ENCODE measurements around the gene KHDRBS2.

KHDRBS2 gene

DNA sequence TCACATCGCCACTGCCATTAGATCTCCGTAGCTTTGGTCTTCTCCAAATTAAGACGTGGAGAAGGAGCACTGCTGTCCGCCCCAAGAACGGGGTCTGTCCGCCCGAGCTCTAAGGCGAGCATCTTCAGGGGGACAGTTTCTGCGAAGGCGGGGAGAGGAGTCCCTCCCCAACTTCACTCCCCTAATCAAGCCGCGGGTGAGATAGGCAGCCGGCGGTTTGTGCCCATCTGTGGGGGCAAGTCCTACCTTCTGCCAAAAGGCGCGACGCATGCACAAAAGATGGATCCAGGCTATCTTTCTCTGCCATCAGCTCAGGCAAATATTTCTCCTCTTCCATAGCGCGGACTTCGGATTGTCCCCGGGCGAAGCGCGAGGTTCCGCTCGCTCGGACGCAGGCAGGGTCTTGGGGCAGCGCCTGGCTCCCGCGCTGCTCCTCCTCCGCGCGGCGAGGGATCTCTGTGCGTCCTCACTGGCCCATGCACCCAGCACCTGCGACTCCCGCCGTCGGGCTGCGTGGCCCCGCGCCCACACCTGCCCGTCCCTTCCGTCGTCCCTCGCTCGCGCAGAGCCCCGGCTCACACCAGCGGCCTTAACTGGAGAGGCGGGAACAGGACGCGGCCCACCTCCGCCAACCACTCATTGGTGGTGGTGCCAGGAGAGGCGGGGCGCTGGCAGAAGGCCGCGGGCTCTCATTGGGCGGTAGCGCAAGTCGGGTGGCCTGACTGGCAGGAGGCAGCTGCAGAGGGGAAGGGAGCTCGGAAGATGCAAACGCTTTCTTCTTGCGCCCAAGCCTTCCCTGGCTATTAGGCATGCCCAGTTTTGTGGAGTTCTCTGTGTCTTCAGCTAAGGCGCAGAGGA, at the start of gene KHDRBS2:
TSS of gene KHDRBS2 (minus strand) at position 614 of the 858 bp plus-strand sequence.
- no peaks in the 10 kb centered on the region for H3K36me3 ChIP-seq (ENCODE audit: insufficient read depth, low read length)
- H3K9me3 ChIP-seq (ENCODE audit: low read length): no peaks in the 10 kb centered on the region
- H3K9ac ChIP-seq (ENCODE audit: low read length): no peak within 1 kb of the TSS
- peak within 1 kb of the TSS; percentile 21 to 32 for H3K4me3 ChIP-seq (ENCODE audit: low read depth in 1 of 2, low read length in 2 of 2)
- H3K4me1 ChIP-seq (ENCODE audit: insufficient read depth, low read length): no peaks in the 10 kb centered on the region
- peaks cover 0 to 12% of the 10 kb centered on the region in 2 donors for H3K27me3 ChIP-seq (ENCODE audit: control insufficient read depth in 1 of 2, insufficient read depth in 2 of 2, low read length in 2 of 2)
- no peak within 1 kb of the TSS for H3K27ac ChIP-seq (ENCODE audit: low read depth, low read length)

DNA sequence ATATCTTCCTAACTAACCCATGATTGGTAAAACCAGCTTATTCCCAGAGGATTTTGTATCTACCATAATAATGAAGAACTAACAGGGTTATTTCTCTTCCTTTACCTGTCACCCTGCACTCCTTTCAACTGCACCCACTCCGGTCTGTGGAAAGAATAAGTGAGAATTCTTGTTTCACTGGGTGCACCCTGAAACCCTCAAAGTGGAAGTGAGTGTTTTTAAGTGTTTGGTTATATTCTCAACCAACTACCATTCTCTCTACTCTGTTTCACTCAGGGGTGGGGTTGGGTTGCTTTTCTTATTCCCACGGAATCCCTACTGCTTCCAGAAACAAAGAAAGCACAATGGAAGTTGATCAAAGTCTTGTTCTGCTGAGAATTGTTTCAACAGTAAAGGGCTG, 42.6 kb upstream of the KHDRBS2 start:
- no peaks in the 10 kb centered on the region for H3K9me3 ChIP-seq (ENCODE audit: low read length)
- no peak overlapping the region for H3K9ac ChIP-seq (ENCODE audit: low read length)
- H3K4me1 ChIP-seq (ENCODE audit: insufficient read depth, low read length): no peaks in the 10 kb centered on the region
- H3K27me3 ChIP-seq (ENCODE audit: control insufficient read depth in 1 of 2, insufficient read depth in 2 of 2, low read length in 2 of 2): no peaks in the 10 kb centered on the region
- H3K36me3 ChIP-seq (ENCODE audit: insufficient read depth, low read length): no peaks in the 10 kb centered on the region
- no peak overlapping the region for H3K4me3 ChIP-seq (ENCODE audit: low read depth in 1 of 2, low read length in 2 of 2)
- no peak overlapping the region for H3K27ac ChIP-seq (ENCODE audit: low read depth, low read length)

DNA sequence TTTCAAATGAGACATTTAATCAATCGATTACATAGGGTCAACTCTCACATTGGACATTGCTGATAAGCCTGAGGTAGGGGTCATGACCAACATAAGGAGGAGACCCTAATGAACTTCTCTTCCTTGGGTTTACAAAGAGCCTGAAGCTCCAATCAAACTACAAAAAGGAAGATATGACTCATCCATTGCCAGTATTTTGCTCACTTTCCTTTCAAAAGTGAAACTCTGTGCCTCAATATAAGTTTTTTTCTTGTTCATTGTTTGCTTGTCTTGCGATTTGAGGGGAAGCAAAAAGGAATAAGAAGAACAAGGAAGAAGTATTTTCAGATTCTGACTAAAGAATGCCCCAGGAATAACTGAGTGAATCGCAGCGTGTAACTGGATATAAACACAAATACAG, 38.8 kb upstream of the KHDRBS2 start:
- Histone ChIP-seq H3K36me3 (ENCODE audit: insufficient read depth, low read length) (no peaks in the 10 kb centered on the region), H3K27ac (ENCODE audit: low read depth, low read length) (no peak overlapping the region), H3K4me1 (ENCODE audit: insufficient read depth, low read length) (no peaks in the 10 kb centered on the region), H3K27me3 (ENCODE audit: control insufficient read depth in 1 of 2, insufficient read depth in 2 of 2, low read length in 2 of 2) (no peaks in the 10 kb centered on the region), H3K9me3 (ENCODE audit: low read length) (no peaks in the 10 kb centered on the region), H3K9ac (ENCODE audit: low read length) (no peak overlapping the region), H3K4me3 (ENCODE audit: low read depth in 1 of 2, low read length in 2 of 2) (no peak overlapping the region)

DNA sequence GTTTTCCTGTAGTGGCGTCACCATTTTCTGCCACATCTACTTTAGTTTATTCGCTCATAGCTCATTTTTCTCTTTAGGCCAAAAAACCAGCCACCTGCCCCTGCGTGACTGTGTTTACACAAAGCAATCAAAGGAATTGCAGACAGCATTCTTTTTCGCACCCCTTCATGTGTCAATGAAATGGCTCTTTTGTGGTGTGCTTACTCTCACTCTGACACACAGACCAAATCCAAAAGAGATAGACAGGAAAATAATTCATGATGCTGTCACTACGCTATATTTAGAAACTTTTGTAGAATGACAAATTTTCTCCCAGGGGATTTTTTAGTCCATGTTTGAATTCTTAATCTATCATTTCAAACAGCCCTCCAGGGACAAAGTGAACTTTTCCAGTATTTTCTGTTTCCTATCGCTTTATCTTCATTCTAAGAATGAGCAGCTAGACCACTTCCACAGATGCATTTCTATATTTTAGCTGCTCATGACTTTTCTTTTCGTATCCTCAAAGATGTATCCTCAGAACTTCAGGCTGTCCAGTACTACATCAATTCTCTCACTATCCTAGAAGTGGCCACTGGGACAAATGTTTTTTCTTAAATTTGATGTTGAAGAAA, 37.9 kb upstream of the KHDRBS2 start:
- no peaks in the 10 kb centered on the region for H3K36me3 ChIP-seq (ENCODE audit: insufficient read depth, low read length)
- H3K27me3 ChIP-seq (ENCODE audit: control insufficient read depth in 1 of 2, insufficient read depth in 2 of 2, low read length in 2 of 2): no peaks in the 10 kb centered on the region
- no peaks in the 10 kb centered on the region for H3K4me1 ChIP-seq (ENCODE audit: insufficient read depth, low read length)
- H3K9ac ChIP-seq (ENCODE audit: low read length): no peak overlapping the region
- H3K9me3 ChIP-seq (ENCODE audit: low read length): no peaks in the 10 kb centered on the region
- no peak overlapping the region for H3K27ac ChIP-seq (ENCODE audit: low read depth, low read length)
- H3K4me3 ChIP-seq (ENCODE audit: low read depth in 1 of 2, low read length in 2 of 2): no peak overlapping the region

DNA sequence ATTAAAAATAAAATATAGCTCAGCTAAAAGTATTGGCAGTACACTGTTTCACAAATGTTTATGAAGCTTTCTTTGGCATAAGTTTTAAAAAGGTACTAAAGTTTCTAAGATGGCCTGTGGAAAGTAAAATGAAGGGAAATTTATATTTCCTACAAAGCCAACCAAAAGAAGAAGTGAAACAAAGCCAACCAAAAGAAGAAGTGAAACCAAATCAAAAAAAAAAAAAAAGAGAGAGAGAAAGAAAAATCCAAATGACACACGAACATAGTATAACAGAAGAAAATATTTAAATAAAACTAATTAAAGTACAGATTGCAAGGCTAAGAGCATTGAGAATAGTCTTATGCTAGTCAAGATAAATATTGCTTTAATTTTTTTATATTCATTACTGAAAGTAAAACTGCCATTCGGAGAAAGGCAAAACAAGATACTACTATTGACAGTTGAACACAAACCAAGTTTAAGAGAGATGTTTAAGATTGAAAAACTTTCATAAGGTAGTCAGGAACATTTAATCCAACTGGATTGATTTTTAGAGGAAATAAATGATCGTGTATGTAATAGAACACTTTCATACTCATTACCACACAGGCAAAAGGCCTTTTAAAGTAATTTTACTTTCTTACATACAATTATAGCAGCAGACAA, 12.8 kb upstream of the KHDRBS2 start:
- H3K4me3 ChIP-seq (ENCODE audit: low read depth in 1 of 2, low read length in 2 of 2): no peak overlapping the region
- H3K9ac ChIP-seq (ENCODE audit: low read length): no peak overlapping the region
- H3K4me1 ChIP-seq (ENCODE audit: insufficient read depth, low read length): no peaks in the 10 kb centered on the region
- H3K27me3 ChIP-seq (ENCODE audit: control insufficient read depth in 1 of 2, insufficient read depth in 2 of 2, low read length in 2 of 2): no peaks in the 10 kb centered on the region
- H3K9me3 ChIP-seq (ENCODE audit: low read length): no peaks in the 10 kb centered on the region
- no peaks in the 10 kb centered on the region for H3K36me3 ChIP-seq (ENCODE audit: insufficient read depth, low read length)
- H3K27ac ChIP-seq (ENCODE audit: low read depth, low read length): no peak overlapping the region

DNA sequence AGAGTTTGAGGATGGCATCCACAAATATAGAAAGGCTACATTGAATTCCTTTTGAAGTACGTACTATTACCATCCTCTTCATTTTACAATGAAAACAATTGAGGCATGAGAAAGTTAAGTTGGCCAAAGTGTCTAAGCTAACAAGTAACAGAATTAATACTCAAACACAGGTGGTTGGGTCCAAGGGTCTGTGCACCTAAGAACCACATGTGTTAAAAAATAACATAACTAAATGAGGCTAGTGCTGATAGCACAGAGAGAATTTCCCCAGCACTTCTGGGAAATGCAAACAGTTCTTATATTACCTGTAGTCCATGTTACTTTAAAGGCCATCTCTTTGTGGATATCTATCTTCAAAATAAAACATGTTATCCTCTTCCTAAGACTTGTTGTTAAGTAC, 10.5 kb upstream of the KHDRBS2 start:
- Histone ChIP-seq H3K36me3 (ENCODE audit: insufficient read depth, low read length) (no peaks in the 10 kb centered on the region), H3K9me3 (ENCODE audit: low read length) (no peaks in the 10 kb centered on the region), H3K27me3 (ENCODE audit: control insufficient read depth in 1 of 2, insufficient read depth in 2 of 2, low read length in 2 of 2) (no peaks in the 10 kb centered on the region), H3K4me1 (ENCODE audit: insufficient read depth, low read length) (no peaks in the 10 kb centered on the region), H3K4me3 (ENCODE audit: low read depth in 1 of 2, low read length in 2 of 2) (no peak overlapping the region), H3K27ac (ENCODE audit: low read depth, low read length) (no peak overlapping the region), H3K9ac (ENCODE audit: low read length) (no peak overlapping the region)

DNA sequence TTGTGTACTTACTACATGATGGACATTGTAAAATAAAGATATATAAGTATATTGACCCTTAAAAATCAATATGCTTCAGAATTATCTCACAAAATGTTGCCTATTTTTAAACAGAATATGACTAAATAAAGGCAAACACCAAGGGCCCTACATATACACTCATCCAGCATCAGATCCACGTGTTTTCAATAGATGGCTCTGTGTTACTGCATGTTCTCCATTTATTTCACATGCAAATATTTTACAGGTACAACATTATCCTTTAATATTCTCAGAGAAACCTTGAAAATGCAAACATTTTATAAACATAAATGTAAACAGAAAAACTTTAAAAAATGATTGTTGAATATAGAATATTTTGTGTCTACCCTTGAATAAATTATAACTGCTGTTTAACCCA, 2.9 kb upstream of the KHDRBS2 start:
- Histone ChIP-seq H3K4me3 (ENCODE audit: low read depth in 1 of 2, low read length in 2 of 2) (no peak overlapping the region), H3K4me1 (ENCODE audit: insufficient read depth, low read length) (no peaks in the 10 kb centered on the region), H3K9me3 (ENCODE audit: low read length) (no peaks in the 10 kb centered on the region), H3K36me3 (ENCODE audit: insufficient read depth, low read length) (no peaks in the 10 kb centered on the region), H3K27ac (ENCODE audit: low read depth, low read length) (no peak overlapping the region), H3K27me3 (ENCODE audit: control insufficient read depth in 1 of 2, insufficient read depth in 2 of 2, low read length in 2 of 2) (peaks cover 0 to 12% of the 10 kb centered on the region in 2 donors), H3K9ac (ENCODE audit: low read length) (no peak overlapping the region)

DNA sequence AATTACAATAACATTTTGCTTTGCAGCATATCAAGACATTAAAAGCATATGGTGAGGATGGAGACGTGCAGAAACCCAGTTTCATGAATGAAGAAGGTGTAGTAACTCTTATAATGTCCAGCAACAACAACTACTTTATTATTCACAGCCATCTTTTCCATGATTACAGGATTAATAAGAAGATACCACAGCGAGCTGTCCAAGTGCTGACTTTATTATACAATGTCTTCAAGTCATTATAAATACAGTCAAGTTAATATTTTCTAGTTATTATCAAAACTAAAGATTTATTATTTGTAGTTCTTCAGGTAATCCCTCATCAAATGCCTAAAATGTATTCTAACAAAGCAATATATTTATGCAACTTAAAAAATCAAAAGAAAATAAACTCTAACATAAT, 2.5 kb upstream of the KHDRBS2 start:
- Histone ChIP-seq H3K4me3 (ENCODE audit: low read depth in 1 of 2, low read length in 2 of 2) (no peak overlapping the region), H3K36me3 (ENCODE audit: insufficient read depth, low read length) (no peaks in the 10 kb centered on the region), H3K9me3 (ENCODE audit: low read length) (no peaks in the 10 kb centered on the region), H3K4me1 (ENCODE audit: insufficient read depth, low read length) (no peaks in the 10 kb centered on the region), H3K9ac (ENCODE audit: low read length) (no peak overlapping the region), H3K27ac (ENCODE audit: low read depth, low read length) (no peak overlapping the region), H3K27me3 (ENCODE audit: control insufficient read depth in 1 of 2, insufficient read depth in 2 of 2, low read length in 2 of 2) (peaks cover 0 to 12% of the 10 kb centered on the region in 2 donors)

DNA sequence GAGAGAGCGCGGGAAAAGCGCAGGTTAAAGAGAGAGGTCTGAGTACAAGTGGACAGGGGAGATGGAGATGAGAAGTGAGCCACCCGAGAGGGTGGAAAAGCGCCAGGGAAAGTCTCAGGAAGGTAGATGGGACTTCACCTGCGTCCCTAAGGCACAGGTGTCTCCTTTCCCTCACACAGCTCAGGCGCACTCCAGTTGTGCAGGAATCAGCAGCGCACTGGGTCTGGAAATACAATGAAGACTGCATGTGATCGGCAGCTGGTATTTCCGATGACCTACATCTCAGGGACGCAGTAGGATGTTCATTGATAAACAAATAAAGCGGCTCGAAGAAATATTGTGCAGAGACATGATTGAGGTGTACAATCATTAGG, 432 bp upstream of the KHDRBS2 start:
- H3K9ac ChIP-seq (ENCODE audit: low read length): no peak overlapping the region
- H3K27ac ChIP-seq (ENCODE audit: low read depth, low read length): no peak overlapping the region
- H3K27me3 ChIP-seq (ENCODE audit: control insufficient read depth in 1 of 2, insufficient read depth in 2 of 2, low read length in 2 of 2): peaks cover 0 to 12% of the 10 kb centered on the region in 2 donors
- H3K4me1 ChIP-seq (ENCODE audit: insufficient read depth, low read length): no peaks in the 10 kb centered on the region
- H3K36me3 ChIP-seq (ENCODE audit: insufficient read depth, low read length): no peaks in the 10 kb centered on the region
- H3K4me3 ChIP-seq (ENCODE audit: low read depth in 1 of 2, low read length in 2 of 2): peak overlapping the region; percentile 21 to 32
- H3K9me3 ChIP-seq (ENCODE audit: low read length): no peaks in the 10 kb centered on the region

DNA sequence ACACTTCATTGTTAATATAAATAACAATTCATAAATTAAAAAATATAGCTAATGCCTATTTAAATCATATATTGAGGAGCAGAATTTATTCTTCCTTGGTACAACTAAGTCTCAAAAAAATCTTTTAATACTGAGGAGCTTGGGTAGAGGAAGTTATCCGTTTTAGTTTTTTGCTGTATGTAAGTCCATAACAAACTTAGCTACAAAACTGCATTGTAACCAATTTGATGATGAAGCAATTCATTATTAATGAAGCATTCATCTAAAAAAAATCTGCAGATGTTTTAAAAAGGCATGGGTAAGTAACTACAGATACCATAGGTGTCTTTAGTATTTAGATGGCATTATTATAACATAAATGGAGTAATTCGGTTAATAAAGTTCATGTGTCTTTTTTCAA, 1.3 kb downstream of the KHDRBS2 start:
- no peaks in the 10 kb centered on the region for H3K4me1 ChIP-seq (ENCODE audit: insufficient read depth, low read length)
- no peak overlapping the region for H3K27ac ChIP-seq (ENCODE audit: low read depth, low read length)
- no peak overlapping the region for H3K9ac ChIP-seq (ENCODE audit: low read length)
- no peaks in the 10 kb centered on the region for H3K36me3 ChIP-seq (ENCODE audit: insufficient read depth, low read length)
- H3K4me3 ChIP-seq (ENCODE audit: low read depth in 1 of 2, low read length in 2 of 2): no peak overlapping the region
- peaks cover 0 to 12% of the 10 kb centered on the region in 2 donors for H3K27me3 ChIP-seq (ENCODE audit: control insufficient read depth in 1 of 2, insufficient read depth in 2 of 2, low read length in 2 of 2)
- no peaks in the 10 kb centered on the region for H3K9me3 ChIP-seq (ENCODE audit: low read length)

DNA sequence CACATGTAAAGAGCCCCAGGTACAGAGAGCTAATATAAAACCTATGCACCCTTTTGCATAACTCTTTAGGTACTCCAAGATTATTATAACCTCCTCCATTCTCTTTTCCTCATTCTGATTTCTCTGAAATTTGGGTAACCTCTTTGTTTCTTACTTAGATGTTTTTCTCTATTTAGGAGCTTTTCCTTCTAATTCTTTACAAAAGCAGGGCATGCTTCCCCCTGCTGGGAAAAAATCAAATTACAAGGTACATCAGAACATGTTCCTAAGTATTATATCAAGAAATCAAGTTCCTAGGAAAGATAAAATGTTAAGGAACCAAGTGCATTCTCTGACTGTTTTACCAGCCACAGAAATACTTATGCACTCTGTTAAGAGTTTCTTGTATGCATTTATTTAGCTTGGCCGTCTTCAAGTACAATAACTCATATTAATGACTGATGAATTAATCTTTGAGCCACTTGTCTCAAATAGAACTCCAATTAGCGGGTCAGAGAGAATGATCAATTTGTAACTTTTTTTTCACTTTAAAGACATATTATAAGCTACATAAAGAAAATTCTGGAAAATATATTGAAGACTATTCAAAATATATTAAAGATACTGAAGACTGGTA, 2.1 kb downstream of the KHDRBS2 start:
- Histone ChIP-seq H3K4me1 (ENCODE audit: insufficient read depth, low read length) (no peaks in the 10 kb centered on the region), H3K27me3 (ENCODE audit: control insufficient read depth in 1 of 2, insufficient read depth in 2 of 2, low read length in 2 of 2) (peaks cover 0 to 12% of the 10 kb centered on the region in 2 donors), H3K27ac (ENCODE audit: low read depth, low read length) (no peak overlapping the region), H3K4me3 (ENCODE audit: low read depth in 1 of 2, low read length in 2 of 2) (no peak overlapping the region), H3K36me3 (ENCODE audit: insufficient read depth, low read length) (no peaks in the 10 kb centered on the region), H3K9ac (ENCODE audit: low read length) (no peak overlapping the region), H3K9me3 (ENCODE audit: low read length) (no peaks in the 10 kb centered on the region)

All from muscle layer of colon (tissue), 2 donors.